Activated T-cell treated with anti-CD3 and anti-CD28 coated beads for 48 hours (primary cell): Measurements from ENCODE around the gene CFAP97D2.
"Not testable (repeated sequence)": the region's sequence is repeated elsewhere in the genome, so short reads cannot be mapped to it uniquely, and the experiment has no call there.

Source experiments
- DNase-seq: peaks from one replicate; pipeline ENCODE4 v3.0.0-alpha.2; 2020; ENCODE audit warnings: low read depth

Gene CFAP97D2

GRCh38 chr13:114236227-114236626 lies 57.2 kb downstream of the CFAP97D2 start:
- no peak for DNase-seq

GRCh38 chr13:114237415-114238112 lies 58.5 kb downstream of the CFAP97D2 start:
- DNase-seq, result no peak

GRCh38 chr13:114241918-114242317 lies 62.9 kb downstream of the CFAP97D2 start:
- no peak for DNase-seq

GRCh38 chr13:114243971-114244370 lies 64.9 kb downstream of the CFAP97D2 start:
- DNase-seq, result no peak

- DNase-seq, result no peak
Observed at GRCh38 chr13:114244637-114245036, 65.6 kb downstream of the CFAP97D2 start.

- DNase-seq, result no peak
Observed at GRCh38 chr13:114248011-114248410, 69.0 kb downstream of the CFAP97D2 start.

GRCh38 chr13:114249077-114249476 lies 70.0 kb downstream of the CFAP97D2 start:
- DNase-seq, result no peak

- DNase-seq, result not testable (repeated sequence)
Observed at GRCh38 chr13:114251639-114252440, 72.8 kb downstream of the CFAP97D2 start.

GRCh38 chr13:114256547-114256946 lies 77.5 kb downstream of the CFAP97D2 start:
- DNase-seq, result no peak

- DNase-seq, result no peak
Observed at GRCh38 chr13:114257014-114257413, 78.0 kb downstream of the CFAP97D2 start.

- no peak for DNase-seq
Observed at GRCh38 chr13:114258589-114258988, 79.5 kb downstream of the CFAP97D2 start.

- no peak for DNase-seq
Observed at GRCh38 chr13:114259374-114259773, 80.3 kb downstream of the CFAP97D2 start.

- no peak for DNase-seq
Observed at GRCh38 chr13:114259974-114260373, 80.9 kb downstream of the CFAP97D2 start.

GRCh38 chr13:114260814-114261213 lies 81.8 kb downstream of the CFAP97D2 start:
- no peak for DNase-seq

GRCh38 chr13:114261328-114261965 lies 82.4 kb downstream of the CFAP97D2 start:
- DNase-seq, result no peak

GRCh38 chr13:114263578-114263977 lies 84.5 kb downstream of the CFAP97D2 start:
- DNase-seq, result no peak

GRCh38 chr13:114264313-114264712 lies 85.3 kb downstream of the CFAP97D2 start:
- DNase-seq, result not testable (repeated sequence)

GRCh38 chr13:114264886-114265611 lies 86.0 kb downstream of the CFAP97D2 start:
- no peak for DNase-seq

- DNase-seq, result no peak
Observed at GRCh38 chr13:114266241-114266640, 87.2 kb downstream of the CFAP97D2 start.

- DNase-seq, result no peak
Observed at GRCh38 chr13:114268344-114269280, 89.6 kb downstream of the CFAP97D2 start.

- no peak for DNase-seq
Observed at GRCh38 chr13:114269281-114269770, 90.3 kb downstream of the CFAP97D2 start.
